Measurements from ENCODE around the gene ACTG1. TPM values are rescaled to one million over a fixed set of nuclear protein-coding genes. Genes with fewer than 3 reads are reported as not detected.
"Not testable (repeated sequence)": the region's sequence is repeated elsewhere in the genome, so short reads cannot be mapped to it uniquely, and the experiment has no call there.

Gene ACTG1
- total and polyA plus RNA-seq, 4 donors: 1,438 to 2,547 (median 2,309) TPM

DNA sequence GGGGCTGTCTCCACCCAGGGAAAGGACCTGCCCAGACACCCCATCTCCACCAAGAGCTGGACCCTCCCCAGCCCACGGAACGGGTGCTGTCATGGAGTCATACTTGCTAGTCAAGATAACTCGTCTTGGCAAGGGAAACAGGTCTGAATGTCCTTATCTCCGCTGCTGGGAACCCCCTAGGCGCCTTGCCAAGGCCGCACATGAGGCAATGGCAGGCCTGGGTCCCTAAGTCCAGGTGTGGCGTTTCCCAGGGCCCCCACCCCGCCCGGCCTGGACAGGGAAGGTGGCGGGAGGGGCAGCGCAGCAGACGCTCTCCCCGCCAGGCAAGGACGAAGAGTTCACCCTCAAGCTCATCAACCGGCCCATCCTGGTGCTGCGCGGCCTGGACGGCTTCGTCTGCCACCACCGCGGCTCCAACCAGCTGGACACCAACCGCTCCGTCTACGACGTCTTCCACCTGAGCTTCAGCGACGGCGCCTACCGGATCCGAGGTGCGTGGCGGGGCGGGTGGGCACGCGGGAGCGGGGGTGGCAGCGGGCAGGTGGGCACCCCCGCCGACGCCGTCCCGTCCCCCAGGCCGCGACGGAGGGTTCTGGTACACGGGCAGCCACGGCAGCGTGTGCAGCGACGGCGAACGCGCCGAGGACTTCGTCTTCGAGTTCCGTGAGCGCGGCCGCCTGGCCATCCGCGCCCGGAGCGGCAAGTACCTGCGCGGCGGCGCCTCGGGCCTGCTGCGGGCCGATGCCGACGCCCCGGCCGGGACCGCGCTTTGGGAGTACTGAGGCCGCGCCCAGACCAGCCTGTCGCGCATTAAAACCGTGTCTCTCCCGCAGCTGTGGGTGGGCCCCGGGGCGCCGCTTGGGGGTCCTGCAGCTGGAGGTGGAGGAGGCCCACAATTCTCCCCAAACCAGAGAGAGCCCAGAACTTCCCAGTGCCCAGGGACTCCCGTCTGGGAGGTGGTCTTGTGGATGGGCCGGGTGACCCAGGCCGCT is 24.0 kb upstream of the ACTG1 start:
- Histone ChIP-seq H3K4me3 (ENCODE audit: low read length in 2 of 2) (no peak overlapping the region), H3K9me3 (ENCODE audit: control insufficient read depth, low read length) (no peaks in the 10 kb centered on the region), H3K27ac (ENCODE audit: low read depth in 1 of 2, low read length in 2 of 2) (no peak overlapping the region), H3K36me3 (ENCODE audit: control insufficient read depth in 1 of 2, insufficient read depth in 2 of 2, low read length in 1 of 2) (peaks cover 0 to 7% of the 10 kb centered on the region in 2 donors), H3K27me3 (ENCODE audit: control insufficient read depth in 1 of 2, insufficient read depth in 2 of 2, low read length in 1 of 2) (no peaks in the 10 kb centered on the region), H3K4me1 (ENCODE audit: control insufficient read depth in 1 of 2, insufficient read depth in 2 of 2, low read length in 2 of 2) (no peaks in the 10 kb centered on the region)
- intact Hi-C loops (cut with DNase I): loop anchor here (5.0 kb wide), 1 partner anchor 284 kb away; no protein-coding TSS in a partner anchor
- ATAC-seq (ENCODE audit: low FRiP score): no peak
- no peak for DNase-seq
- WGBS, 2 donors: 25 to 31% methylated on average over 59 to 89 of the region's 89 CpGs

DNA sequence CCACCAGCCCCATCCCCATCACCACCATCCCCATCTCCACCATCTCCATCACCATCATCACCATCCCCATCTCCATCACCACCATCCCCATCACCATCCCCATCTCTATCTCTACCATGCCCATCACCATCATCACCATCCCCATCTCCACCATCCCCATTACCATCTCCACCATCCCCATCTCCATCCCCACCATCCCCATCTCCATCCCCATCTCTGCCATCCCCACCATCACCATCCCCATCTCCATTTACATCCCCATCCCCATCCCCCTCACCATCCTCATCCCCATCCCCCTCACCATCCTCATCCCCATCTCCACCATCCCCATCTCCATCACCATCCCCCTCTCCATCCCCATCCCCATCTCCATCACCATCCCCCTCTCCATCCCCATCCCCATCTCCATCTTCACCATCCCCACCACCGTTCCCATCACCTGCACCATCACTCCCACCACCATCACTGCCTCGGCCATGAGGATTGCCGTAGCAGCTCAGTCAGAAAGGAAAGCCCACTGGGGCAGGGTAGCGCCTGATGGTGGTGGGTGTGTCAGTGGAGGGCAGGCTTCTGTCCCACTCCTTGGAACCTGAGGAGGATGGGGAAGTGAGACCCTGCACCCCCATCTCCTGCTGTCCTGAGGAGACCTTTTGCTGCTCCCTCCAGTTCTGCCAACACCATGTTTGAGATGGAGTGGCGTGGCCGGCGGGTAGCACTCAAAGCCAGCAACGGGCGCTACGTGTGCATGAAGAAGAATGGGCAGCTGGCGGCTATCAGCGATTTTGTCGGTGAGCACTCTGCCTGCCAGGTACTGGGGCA is 23.1 kb upstream of the ACTG1 start:
- H3K4me3 ChIP-seq (ENCODE audit: low read length in 2 of 2): no peak overlapping the region
- peaks cover 0 to 4% of the 10 kb centered on the region in 2 donors for H3K36me3 ChIP-seq (ENCODE audit: control insufficient read depth in 1 of 2, insufficient read depth in 2 of 2, low read length in 1 of 2)
- DNase-seq: no peak
- no peaks in the 10 kb centered on the region for H3K27me3 ChIP-seq (ENCODE audit: control insufficient read depth in 1 of 2, insufficient read depth in 2 of 2, low read length in 1 of 2)
- no peaks in the 10 kb centered on the region for H3K4me1 ChIP-seq (ENCODE audit: control insufficient read depth in 1 of 2, insufficient read depth in 2 of 2, low read length in 2 of 2)
- intact Hi-C loops (cut with DNase I): loop anchor here (5.0 kb wide), 1 partner anchor 283 kb away; no protein-coding TSS in a partner anchor
- ATAC-seq (ENCODE audit: low FRiP score): no peak
- no peak overlapping the region for H3K27ac ChIP-seq (ENCODE audit: low read depth in 1 of 2, low read length in 2 of 2)
- 63 to 72% methylated on average over 13 of the region's 13 CpGs for WGBS, 2 donors
- no peaks in the 10 kb centered on the region for H3K9me3 ChIP-seq (ENCODE audit: control insufficient read depth, low read length)

DNA sequence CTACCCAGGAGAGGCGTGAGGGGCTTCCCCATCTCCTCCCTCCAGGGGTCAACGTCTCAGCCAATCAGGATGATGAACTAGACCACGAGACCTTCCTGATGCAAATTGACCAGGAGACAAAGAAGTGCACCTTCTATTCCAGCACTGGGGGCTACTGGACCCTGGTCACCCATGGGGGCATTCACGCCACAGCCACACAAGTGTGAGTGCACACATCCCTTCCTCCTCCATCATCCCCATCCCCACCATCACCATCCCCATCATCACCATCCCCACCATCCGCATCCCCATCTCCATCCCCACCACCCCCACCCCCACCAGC is 22.4 kb upstream of the ACTG1 start:
- Histone ChIP-seq H3K36me3 (ENCODE audit: control insufficient read depth in 1 of 2, insufficient read depth in 2 of 2, low read length in 1 of 2) (no peaks in the 10 kb centered on the region), H3K4me1 (ENCODE audit: control insufficient read depth in 1 of 2, insufficient read depth in 2 of 2, low read length in 2 of 2) (no peaks in the 10 kb centered on the region), H3K27me3 (ENCODE audit: control insufficient read depth in 1 of 2, insufficient read depth in 2 of 2, low read length in 1 of 2) (no peaks in the 10 kb centered on the region), H3K27ac (ENCODE audit: low read depth in 1 of 2, low read length in 2 of 2) (no peak overlapping the region), H3K4me3 (ENCODE audit: low read length in 2 of 2) (no peak overlapping the region), H3K9me3 (ENCODE audit: control insufficient read depth, low read length) (no peaks in the 10 kb centered on the region)
- intact Hi-C loops (cut with DNase I): loop anchor here (5.0 kb wide), 1 partner anchor 283 kb away; no protein-coding TSS in a partner anchor
- ATAC-seq (ENCODE audit: low FRiP score) (no peak), DNase-seq (no peak)
- WGBS, 2 donors: 75 to 84% methylated on average over 5 of the region's 5 CpGs

DNA sequence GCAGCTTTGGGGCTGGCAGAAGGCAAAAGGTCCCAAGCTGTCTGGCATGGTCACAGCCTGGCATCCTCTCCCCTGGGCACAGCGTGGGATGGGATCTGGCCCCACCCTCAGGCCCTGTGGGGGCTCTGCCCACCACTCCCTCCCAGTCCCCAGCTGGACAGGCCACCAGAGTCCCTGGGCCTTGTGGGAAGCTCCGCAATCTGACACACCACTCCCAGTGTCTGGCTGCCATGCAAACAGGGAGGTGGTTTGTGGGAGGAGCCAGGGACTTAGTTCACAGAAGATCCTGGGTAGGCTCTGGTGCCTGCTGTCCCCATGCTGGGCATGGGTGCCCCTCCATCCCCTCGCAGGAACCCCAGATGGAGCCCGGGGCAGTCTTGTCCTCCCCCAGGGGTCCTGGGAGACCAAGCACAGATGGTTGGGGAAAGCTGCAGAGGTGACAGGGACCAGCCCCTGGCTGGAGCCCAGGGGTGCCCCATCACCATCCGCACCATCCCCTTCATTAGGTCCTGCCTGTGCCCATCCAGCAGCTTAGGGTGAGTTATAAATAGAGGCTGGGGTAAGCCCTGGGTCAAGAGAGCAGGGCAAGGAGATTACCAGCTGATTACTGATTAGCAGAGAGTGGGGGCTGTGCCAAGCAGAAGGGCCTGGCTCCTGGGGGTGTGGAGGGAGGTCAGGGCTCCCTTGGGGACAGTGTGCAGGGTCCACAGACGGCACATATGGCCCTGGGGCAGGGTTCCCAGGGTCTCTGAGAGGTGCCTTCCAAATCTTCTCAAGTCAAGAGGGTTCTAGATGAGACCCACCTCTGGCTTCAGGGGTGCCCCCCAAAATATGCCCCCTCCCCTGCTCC is 21.8 kb upstream of the ACTG1 start:
- no peaks in the 10 kb centered on the region for H3K4me1 ChIP-seq (ENCODE audit: control insufficient read depth in 1 of 2, insufficient read depth in 2 of 2, low read length in 2 of 2)
- H3K36me3 ChIP-seq (ENCODE audit: control insufficient read depth in 1 of 2, insufficient read depth in 2 of 2, low read length in 1 of 2): no peaks in the 10 kb centered on the region
- DNase-seq: no peak
- H3K4me3 ChIP-seq (ENCODE audit: low read length in 2 of 2): no peak overlapping the region
- no peak overlapping the region for H3K27ac ChIP-seq (ENCODE audit: low read depth in 1 of 2, low read length in 2 of 2)
- no peaks in the 10 kb centered on the region for H3K27me3 ChIP-seq (ENCODE audit: control insufficient read depth in 1 of 2, insufficient read depth in 2 of 2, low read length in 1 of 2)
- no peaks in the 10 kb centered on the region for H3K9me3 ChIP-seq (ENCODE audit: control insufficient read depth, low read length)
- intact Hi-C loops (cut with DNase I): loop anchor here (5.0 kb wide), 1 partner anchor 282 kb away; no protein-coding TSS in a partner anchor
- ATAC-seq (ENCODE audit: low FRiP score): no peak
- WGBS, 2 donors: 53 to 70% methylated on average over 5 to 6 of the region's 6 CpGs

DNA sequence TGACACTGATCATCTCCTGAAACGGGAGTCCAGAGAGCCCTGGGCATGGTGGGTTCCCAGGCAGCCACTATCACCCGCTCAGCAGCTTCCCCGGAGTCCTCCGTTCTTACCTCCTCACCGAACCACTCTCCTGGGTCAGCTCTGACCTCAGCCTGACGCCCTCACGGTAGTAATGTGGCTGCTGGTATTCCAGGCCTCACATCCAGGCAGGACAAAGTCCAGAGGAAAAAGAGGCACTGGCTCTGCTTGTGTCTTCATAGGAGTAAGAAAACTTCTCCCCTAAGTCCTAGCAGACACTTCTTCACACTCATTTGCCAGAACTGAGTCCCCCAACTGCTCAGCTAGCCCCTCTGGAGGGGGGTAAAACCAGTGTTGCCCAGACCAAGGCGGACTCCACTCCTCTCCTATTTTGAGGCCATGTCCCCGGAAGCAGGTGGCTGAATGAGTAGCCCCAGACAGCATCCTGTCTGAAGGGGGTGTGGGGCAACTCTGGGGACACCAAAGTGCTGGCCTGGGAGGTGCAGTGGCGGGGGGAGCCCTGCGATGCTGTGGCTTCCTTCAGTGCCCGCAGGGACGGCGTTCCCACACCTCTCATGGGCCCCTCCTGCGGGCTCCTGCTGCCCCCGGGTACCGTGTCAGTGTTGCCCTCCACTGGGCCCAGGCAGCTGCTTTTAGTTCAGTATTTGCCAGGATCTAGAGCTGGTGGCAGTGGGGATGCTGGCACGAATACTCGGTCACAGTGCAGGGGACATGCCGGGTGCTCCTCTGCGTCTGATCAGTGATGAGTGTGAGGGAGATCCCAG is 20.9 kb upstream of the ACTG1 start:
- Histone ChIP-seq H3K9me3 (ENCODE audit: control insufficient read depth, low read length) (no peaks in the 10 kb centered on the region), H3K36me3 (ENCODE audit: control insufficient read depth in 1 of 2, insufficient read depth in 2 of 2, low read length in 1 of 2) (no peaks in the 10 kb centered on the region), H3K4me1 (ENCODE audit: control insufficient read depth in 1 of 2, insufficient read depth in 2 of 2, low read length in 2 of 2) (no peaks in the 10 kb centered on the region), H3K27ac (ENCODE audit: low read depth in 1 of 2, low read length in 2 of 2) (no peak overlapping the region), H3K4me3 (ENCODE audit: low read length in 2 of 2) (no peak overlapping the region), H3K27me3 (ENCODE audit: control insufficient read depth in 1 of 2, insufficient read depth in 2 of 2, low read length in 1 of 2) (no peaks in the 10 kb centered on the region)
- ATAC-seq (ENCODE audit: low FRiP score): no peak
- no peak for DNase-seq
- intact Hi-C loops (cut with DNase I): no loop called here
- WGBS, 2 donors: 49% methylated on average over 20 to 21 of the region's 21 CpGs

DNA sequence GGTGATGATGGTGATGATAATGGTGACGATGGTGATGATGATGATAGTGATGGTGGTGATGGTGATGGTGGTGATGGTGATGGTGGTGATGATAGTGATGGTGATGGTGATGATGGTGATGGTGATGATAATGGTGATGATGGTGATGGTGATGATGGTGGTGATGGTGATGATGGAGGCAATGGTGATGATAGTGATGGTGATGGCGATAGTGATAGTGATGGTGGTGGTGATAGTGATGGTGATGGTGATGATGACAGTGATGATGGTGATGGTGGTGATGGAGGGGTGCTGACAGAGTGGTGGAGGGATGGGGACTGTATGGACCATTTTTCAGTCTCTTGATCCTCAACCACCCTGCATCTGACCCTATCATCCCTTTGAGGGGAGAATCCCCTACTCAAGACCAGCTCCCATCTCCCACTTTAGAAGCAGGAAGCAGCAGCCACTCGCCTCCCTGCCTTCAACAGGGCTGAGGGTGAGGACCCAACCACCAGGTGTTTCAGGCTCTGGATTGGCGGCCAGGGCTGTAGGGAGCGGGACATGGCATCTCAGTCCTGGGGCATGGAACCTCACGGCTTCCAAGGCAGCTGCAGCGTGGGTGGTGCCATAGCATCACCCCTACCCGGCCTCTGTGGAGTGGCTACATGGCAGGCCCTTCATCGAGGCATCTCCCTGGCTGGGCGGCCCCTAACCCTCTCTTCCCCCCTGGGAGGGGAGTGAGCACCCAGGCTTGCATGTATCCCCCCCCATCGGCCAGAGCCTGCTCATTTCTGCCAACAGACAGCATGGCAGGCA is 20.1 kb upstream of the ACTG1 start:
- H3K36me3 ChIP-seq (ENCODE audit: control insufficient read depth in 1 of 2, insufficient read depth in 2 of 2, low read length in 1 of 2): no peaks in the 10 kb centered on the region
- no peaks in the 10 kb centered on the region for H3K27me3 ChIP-seq (ENCODE audit: control insufficient read depth in 1 of 2, insufficient read depth in 2 of 2, low read length in 1 of 2)
- H3K4me3 ChIP-seq (ENCODE audit: low read length in 2 of 2): no peak overlapping the region
- no peak overlapping the region for H3K27ac ChIP-seq (ENCODE audit: low read depth in 1 of 2, low read length in 2 of 2)
- DNase-seq (no peak), ATAC-seq (ENCODE audit: low FRiP score) (no peak)
- intact Hi-C loops (cut with DNase I): no loop called here
- H3K9me3 ChIP-seq (ENCODE audit: control insufficient read depth, low read length): no peaks in the 10 kb centered on the region
- WGBS, 2 donors: 86 to 88% methylated on average over 11 of the region's 11 CpGs
- H3K4me1 ChIP-seq (ENCODE audit: control insufficient read depth in 1 of 2, insufficient read depth in 2 of 2, low read length in 2 of 2): no peaks in the 10 kb centered on the region

DNA sequence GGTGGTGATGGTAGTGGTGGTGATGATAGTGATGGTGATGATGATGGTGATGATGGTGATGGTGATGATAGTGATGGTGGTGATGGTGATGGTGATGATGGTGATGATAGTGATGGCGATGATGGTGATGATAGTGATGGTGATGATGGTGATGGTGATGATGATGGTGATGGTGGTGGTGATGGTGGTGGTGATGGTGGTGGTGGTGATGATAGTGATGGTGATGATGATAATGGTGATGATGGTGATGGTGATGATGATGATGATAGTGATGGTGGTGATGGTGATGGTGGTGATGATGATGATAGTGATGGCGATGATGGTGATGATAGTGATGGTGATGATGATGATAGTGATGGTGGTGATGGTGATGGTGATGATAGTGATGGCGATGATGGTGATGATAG is 19.4 kb upstream of the ACTG1 start:
- ATAC-seq (ENCODE audit: low FRiP score); intact Hi-C loops (cut with DNase I); H3K27ac ChIP-seq (ENCODE audit: low read depth in 1 of 2, low read length in 2 of 2); H3K4me3 ChIP-seq (ENCODE audit: low read length in 2 of 2); H3K4me1 ChIP-seq (ENCODE audit: control insufficient read depth in 1 of 2, insufficient read depth in 2 of 2, low read length in 2 of 2); DNase-seq; H3K27me3 ChIP-seq (ENCODE audit: control insufficient read depth in 1 of 2, insufficient read depth in 2 of 2, low read length in 1 of 2); H3K9me3 ChIP-seq (ENCODE audit: control insufficient read depth, low read length); H3K36me3 ChIP-seq (ENCODE audit: control insufficient read depth in 1 of 2, insufficient read depth in 2 of 2, low read length in 1 of 2): not testable (repeated sequence)
- WGBS, 2 donors: 98 to 99% methylated on average over 3 of the region's 3 CpGs

All from aorta (tissue), 5 donors.